ENCODE data around the gene MLC1.

MLC1 gene

GRCh38 chr22:50017701-50018224 is 67.5 kb downstream of the MLC1 start:
- DNase-seq (ENCODE audit: insufficient read length, low spot score) (no peak), FAIRE-seq (no peak)

DNA sequence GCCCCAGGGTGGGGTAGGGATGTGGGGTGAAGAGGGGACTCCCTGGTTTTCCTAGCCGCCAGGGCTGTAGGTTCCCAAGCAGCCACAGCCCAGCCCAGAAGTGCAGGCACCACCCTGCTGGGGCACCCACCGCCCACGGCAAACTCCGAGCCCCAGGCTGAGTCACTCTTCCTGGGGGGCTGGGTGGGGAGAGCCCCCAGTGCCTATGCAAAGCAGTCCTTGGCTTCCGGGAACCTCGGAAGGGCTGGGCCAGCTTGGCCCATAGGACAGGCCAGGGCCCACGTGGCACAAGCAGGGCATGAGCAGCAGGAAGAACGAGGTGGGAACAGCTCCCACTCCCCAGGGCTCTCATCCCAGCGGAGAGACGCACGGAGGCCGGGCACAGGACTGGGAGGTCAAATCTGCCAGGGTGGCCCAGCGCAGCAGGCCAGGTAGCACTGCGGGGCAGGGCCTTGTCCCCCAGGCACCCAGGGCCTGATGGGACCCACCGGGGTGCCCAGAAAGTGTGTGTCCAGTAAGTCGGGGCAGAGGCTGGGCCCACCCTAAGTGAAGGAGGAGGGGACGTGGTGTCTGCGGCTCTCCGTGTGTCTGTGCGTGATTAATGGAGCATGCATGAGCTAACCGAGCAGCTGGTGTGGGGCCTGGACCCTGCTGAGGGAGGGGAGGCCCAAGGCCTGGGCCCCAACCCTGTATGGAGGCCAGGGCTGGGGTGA is 68.1 kb downstream of the MLC1 start:
- FAIRE-seq = no peak
- peak; percentile 53 for DNase-seq (ENCODE audit: insufficient read length, low spot score)

GRCh38 chr22:50016308-50016987 is 68.8 kb downstream of the MLC1 start:
- FAIRE-seq (no peak), DNase-seq (ENCODE audit: insufficient read length, low spot score) (no peak)

- FAIRE-seq = no peak
- no peak for DNase-seq (ENCODE audit: insufficient read length, low spot score)
Observed at GRCh38 chr22:50015451-50016307, 69.5 kb downstream of the MLC1 start.

DNA sequence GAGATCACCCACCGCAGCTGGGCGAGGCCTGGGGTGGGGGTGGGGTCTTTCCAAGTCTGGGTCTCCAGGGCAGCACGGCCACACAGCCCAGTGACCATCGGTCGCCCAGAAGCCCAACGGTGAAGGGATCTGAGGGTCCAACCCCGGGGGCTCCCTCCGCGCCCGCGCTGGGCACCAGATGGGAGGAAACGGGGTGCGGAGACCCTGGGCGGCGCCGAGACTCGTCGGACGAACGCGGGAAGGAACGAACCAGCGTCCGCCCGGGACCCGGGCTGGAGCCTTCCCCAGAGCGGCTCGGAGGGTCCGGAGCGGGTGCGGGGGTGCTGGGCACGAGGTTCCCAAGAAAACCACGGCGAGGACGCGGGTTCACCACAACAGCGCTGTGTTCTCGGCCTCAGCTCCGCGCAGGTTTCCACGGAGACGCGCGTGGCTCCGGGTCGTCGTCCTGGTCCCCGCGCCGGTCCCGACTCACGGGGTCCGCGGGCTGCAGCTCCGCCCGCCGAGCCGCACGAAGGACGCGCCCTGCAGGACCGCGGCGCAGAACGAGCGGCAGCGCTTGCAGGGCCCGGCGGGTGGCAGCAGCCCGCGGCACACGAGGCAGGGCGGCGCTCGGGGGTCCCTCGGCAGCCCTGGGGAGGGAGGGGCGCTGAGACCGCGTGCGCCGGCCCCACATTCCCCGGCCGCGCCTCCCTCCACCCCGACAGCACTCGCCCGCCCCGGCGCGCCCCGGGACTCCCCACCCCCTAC is 70.4 kb downstream of the MLC1 start:
- DNase-seq (ENCODE audit: insufficient read length, low spot score) (no peak), FAIRE-seq (no peak)

DNA sequence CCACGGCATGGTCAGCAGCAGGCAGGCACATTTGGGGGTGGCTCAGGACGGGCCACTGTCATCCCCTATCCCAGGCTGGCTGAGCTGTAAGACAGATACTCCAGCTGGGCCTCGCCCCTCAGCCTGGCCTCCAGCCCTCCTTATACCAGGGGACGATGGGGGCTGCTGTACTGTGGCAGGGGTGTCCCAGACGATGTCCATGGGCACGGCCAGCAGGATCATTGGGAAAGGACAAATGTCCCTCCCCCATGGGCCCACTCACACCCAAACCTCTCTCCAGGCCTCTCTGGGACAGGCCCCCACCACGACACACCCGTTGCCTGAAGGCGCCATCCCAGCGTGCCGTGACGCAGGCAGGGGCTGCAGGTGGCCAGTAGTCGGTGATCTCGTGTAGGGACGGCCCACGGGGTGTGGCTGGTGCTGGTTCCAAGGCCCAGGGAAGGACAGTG is 71.1 kb downstream of the MLC1 start:
- no peak for FAIRE-seq
- no peak for DNase-seq (ENCODE audit: insufficient read length, low spot score)

GRCh38 chr22:50012211-50013181 is 72.7 kb downstream of the MLC1 start, which contains the start of gene IL17REL:
TSS of gene IL17REL (minus strand) at chr22:50012765. CDS start at chr22:50012646, 119 bp downstream.
- DNase-seq (ENCODE audit: insufficient read length, low spot score) (no peak), FAIRE-seq (no peak)

DNA sequence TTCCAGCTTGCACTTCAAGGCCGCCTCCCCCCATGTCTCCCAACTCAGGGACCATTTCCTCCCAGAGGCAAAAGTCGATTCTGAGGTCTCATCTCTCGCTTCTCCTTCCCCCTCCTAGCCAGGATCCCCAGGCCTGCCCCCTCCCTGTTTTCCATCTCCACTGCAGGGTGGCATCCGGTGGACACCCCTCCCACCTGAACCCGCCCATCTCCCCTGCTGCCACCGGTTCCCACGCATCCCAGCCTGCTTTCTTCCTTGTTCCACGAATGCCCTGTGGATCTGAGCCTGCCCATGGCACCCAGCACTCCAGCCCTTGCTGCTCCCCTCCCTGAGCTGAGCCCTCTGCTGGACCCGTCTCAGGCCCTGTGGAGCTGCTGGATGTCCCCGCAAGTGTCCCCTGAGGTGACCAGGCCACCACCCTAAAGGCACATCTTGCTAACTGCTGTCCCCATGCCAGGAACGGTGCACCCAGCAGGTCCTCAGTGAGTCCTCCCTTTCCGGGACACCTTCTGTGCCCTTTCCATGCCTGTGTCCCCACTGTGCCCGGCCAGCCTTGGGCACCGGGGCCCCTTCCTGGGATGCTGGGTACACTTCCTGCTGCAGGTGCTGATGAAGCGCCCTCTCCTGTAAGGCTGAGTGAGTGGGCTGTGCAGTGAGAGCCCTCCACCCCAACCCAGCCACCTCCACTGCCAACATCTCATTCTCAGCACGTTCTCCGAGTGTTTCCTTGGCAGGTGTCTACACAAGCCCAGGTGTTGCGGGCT is 73.6 kb downstream of the MLC1 start:
- DNase-seq (ENCODE audit: insufficient read length, low spot score) (no peak), FAIRE-seq (no peak)

- DNase-seq (ENCODE audit: insufficient read length, low spot score) (no peak), FAIRE-seq (no peak)
Observed at GRCh38 chr22:50010676-50011446, 74.4 kb downstream of the MLC1 start.

DNA sequence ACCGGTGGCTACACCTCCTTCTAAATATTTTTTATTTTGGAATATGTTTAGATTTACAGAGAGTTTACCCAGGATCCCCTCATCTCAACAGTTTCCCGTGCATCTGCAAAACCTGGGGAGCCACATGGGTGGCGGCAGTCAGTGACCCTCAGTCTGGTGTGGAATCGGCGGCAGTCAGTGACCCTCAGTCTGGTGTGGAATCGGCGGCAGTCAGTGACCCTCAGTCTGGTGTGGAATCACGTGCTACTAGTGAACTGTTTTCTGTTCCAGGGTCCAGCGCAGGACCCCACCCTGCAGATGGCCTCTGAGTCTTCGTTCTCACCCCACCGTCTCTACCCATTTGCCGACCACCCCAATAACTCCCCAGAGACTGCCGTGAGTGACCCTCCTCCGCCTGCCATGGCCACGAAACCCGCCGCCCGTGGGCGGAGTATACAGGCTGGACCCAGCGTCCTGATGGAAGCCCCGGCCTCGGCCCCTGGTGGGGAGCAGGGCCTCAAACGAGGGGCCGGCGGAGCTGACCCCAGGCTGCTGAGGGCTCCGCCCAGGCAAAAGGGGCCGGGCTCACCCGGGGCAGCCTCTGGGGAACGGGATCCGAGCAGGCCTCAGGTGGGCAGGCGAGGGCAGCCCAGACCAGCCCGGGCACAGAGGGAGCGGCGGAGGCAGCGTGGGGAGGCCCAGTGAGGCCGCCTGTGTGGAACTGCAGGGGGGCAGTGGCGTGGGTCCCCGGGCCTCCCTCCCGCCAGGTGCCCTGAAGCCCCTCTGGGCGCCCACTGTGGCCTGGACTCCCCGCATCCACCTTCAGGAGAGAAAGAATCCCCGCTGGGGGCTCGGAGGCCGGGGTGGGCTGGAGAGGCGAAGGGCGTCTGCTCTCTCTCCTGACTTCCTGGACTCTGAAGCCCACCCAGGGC is 75.2 kb downstream of the MLC1 start:
- DNase-seq (ENCODE audit: insufficient read length, low spot score) = no peak
- FAIRE-seq = peak; percentile 97

All from HTR-8/SVneo (cell line).